ENCODE results near the gene IGF2.

Gene IGF2

GRCh38 chr11:2093575-2094353, 45.4 kb downstream of the IGF2 start:
- DNase-seq (ENCODE audit: extremely low read depth in 1 of 2, low read depth in 1 of 2): no peak

- peak in 1 of 2 donors; percentile 29 for DNase-seq (ENCODE audit: extremely low read depth in 1 of 2, low read depth in 1 of 2)
Measured at GRCh38 chr11:2092956-2093412, 46.2 kb downstream of the IGF2 start.

GRCh38 chr11:2092464-2092910, 46.7 kb downstream of the IGF2 start:
- DNase-seq (ENCODE audit: extremely low read depth in 1 of 2, low read depth in 1 of 2): no peak

DNA sequence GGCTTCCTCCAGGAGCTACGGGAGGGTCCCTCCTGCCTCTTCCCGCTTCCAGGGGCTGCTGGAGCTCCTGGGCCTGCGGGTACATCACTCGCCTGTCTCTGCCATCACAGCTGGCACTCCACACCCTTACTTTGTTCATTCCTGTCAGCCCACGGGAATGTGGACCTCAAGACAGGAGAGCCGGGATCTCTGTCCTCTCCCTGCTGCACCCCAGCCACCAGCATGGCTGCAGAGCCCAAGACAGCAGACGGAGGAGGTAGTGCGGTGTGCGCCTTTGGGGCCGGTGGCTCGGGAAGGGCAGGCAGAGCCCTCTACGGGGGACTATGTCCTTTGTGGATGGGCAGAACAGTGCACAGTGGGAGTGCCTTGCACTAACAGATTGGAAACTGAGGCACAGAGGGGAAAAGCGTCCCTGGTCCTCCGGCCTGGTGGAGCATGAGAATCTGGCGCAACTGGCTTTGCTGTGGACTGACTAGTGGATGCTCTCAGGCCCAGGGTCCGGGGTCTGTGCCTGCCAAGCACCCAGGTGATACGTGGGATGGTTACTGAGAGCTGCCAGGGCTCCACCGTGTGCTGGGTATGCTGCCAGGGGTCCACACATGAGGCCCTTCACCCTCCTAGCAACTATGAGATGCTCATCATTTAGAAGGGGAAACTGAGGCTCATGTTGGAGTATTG, 47.3 kb downstream of the IGF2 start:
- DNase-seq (ENCODE audit: extremely low read depth in 1 of 2, low read depth in 1 of 2): no peak

- no peak for DNase-seq (ENCODE audit: extremely low read depth in 1 of 2, low read depth in 1 of 2)
Measured at GRCh38 chr11:2091112-2091746, 48.0 kb downstream of the IGF2 start.

DNA sequence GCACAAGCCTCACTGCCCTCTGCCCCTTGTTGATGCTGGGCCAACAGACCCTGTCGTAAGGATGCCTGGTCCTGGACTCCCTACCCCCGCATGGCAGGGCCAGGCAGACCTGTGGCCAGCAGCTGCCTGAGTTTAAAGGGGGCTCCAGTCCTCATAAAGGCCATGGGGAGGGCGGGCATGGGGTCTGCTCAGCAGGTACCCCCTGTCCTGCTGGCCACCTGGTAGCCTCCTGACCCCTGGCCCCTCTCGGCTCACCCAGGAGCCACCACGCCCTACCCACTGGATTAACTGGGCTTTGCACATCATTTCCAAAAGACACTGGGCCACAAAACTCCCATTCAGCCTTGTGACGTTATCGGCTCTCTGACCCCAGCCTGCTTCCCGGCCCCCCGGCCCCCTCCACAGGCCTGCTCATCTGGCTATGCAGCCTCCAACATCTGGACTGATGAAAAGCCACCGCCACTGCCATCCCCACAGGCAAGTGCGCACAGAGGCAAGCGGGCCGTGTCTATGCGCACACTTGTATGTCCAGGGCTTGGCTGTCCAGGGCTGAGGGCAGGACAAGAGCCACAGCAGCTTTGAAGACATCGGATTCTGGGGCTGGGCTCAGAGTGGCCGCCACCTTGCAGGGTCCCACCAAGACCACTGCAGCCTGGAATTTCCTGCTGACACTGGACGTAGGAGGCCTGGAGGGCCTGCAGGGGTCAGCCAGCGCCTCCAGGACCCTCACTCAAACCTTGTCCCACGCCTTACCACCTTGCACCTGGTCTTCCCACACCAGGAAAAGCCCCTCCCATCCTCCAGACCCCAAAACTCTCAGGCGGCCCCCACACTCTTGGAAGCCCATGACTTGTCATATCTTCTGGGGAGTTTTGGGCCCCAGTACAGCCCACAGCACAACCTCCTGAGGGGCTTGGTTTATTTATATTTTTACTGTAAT, 48.7 kb downstream of the IGF2 start:
- no peak for DNase-seq (ENCODE audit: extremely low read depth in 1 of 2, low read depth in 1 of 2)

DNA sequence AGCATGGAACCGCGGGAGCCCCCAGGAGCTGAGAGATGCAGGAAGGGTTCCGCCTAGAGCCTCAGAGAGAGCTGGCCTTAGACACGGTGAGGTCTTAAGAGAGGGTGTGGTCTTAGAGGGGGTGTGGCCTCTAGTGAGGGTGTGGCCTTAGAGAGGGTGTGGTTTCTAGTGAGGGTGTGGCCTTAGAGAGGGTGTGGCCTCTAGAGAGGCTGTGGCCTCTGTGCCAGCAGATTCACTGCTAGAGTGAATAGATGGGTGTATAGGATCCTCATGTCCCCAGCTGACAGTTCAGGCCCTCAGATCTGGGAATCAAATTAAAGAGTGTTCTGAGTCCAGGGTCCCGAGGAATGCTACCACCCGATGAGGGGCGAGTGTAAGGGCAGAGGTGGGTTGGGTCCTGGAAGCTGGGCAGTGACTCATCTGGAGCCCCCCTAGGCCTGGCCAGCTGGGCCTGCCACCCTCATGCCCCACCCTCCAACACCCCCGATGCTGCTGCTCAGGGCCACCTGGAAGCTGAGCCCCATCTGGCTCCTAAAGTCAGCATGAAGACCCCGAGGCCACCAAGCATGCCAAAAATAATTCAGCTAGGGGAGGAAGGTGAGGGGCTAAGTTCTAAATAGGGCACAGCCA, 49.5 kb downstream of the IGF2 start:
- DNase-seq (ENCODE audit: extremely low read depth in 1 of 2, low read depth in 1 of 2): peak in 1 of 2 donors; percentile 19

GRCh38 chr11:2088746-2089535, 50.2 kb downstream of the IGF2 start:
- DNase-seq (ENCODE audit: extremely low read depth in 1 of 2, low read depth in 1 of 2): no peak

DNA sequence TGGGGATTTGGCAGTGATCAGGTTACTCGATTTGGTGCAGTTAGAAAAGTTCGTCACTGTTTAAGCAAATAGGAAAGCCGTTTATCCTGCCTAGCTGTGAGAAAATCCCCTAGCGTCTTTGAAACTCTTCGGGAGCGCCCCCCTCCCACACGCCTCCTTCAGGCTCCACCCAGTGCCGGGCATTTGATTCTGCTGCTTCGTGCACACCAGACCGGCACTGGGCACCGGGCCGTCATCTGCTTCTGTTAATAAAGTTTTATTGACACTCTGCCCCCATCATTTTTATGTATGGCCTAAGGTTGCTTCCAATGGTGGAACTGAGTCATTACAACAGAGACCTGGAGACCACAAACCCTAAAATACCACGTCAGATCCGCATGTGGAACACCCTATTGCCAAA, 50.9 kb downstream of the IGF2 start:
- no peak for DNase-seq (ENCODE audit: extremely low read depth in 1 of 2, low read depth in 1 of 2)

- no peak for DNase-seq (ENCODE audit: extremely low read depth in 1 of 2, low read depth in 1 of 2)
Measured at GRCh38 chr11:2086239-2087040, 52.7 kb downstream of the IGF2 start.

GRCh38 chr11:2085251-2086066, 53.7 kb downstream of the IGF2 start:
- DNase-seq (ENCODE audit: extremely low read depth in 1 of 2, low read depth in 1 of 2): no peak

- DNase-seq (ENCODE audit: extremely low read depth in 1 of 2, low read depth in 1 of 2): no peak
Measured at GRCh38 chr11:2084721-2085120, 54.5 kb downstream of the IGF2 start.

Data from stimulated activated CD8-positive, alpha-beta memory T cell treated with anti-CD3 and anti-CD28 coated beads, Interleukin-7, amount 100 ng/mL, for 48 hours (primary cell).